ENCODE data around the gene VTI1A. TPM values are rescaled to one million over a fixed set of nuclear protein-coding genes. Genes with fewer than 3 reads are reported as not detected.

The VTI1A gene
- total and polyA plus RNA-seq, 2 of the 13 experiments (the other 11 are each of a cell fraction or from before 2014, with no cell fraction given), result 11.7 to 32.7 TPM

- TF ChIP-seq SAP130 (CRISPR knock-in tag; IDR thresholded peaks at IDR 0.05; ENCODE audit: low read depth) (peak; percentile 46; the same call in 1 of the 2 replicates), RFX1 (IDR thresholded peaks at IDR 0.05) (peak; percentile 67), SOX13 (IDR thresholded peaks at IDR 0.05) (0 out of 2 replicates have a peak, but pooled peaks have one; percentile 28), SOX13 (CRISPR knock-in tag; conservative IDR thresholded peaks at IDR 0.05 in 1 of 2, IDR thresholded peaks at IDR 0.05 in 1 of 2) (peak in 1 of 2 experiments; percentile 80; a peak in 2 of 4 replicates), NCOR1 (IDR thresholded peaks at IDR 0.05; ENCODE audit: borderline replicate concordance, low read length) (peak; percentile 67; the same call in 1 of the 2 replicates), CEBPG (CRISPR knock-in tag; IDR thresholded peaks at IDR 0.05) (peak; percentile 84), GATA4 (IDR thresholded peaks at IDR 0.05; ENCODE audit: borderline replicate concordance, low read depth) (0 out of 2 replicates have a peak, but pooled peaks have one; percentile 76), ATF2 (CRISPR knock-in tag; IDR thresholded peaks at IDR 0.05) (0 out of 2 replicates have a peak, but pooled peaks have one; percentile 17), PPARG (CRISPR knock-in tag; conservative IDR thresholded peaks at IDR 0.05) (peak; percentile 57; the same call in 1 of the 2 replicates), EED (CRISPR knock-in tag; IDR thresholded peaks at IDR 0.05) (no peak), RFX3 (CRISPR knock-in tag; IDR thresholded peaks at IDR 0.05) (peak; percentile 74), ZBTB38 (CRISPR knock-in tag; IDR thresholded peaks at IDR 0.05) (no peak), ATRX (CRISPR knock-in tag; IDR thresholded peaks at IDR 0.05; ENCODE audit: borderline replicate concordance) (no peak), CHD4 (IDR thresholded peaks at IDR 0.05; ENCODE audit: borderline replicate concordance, low read length) (peak; percentile 23; the same call in 1 of the 2 replicates), SOX6 (IDR thresholded peaks at IDR 0.05) (no peak), SOX6 (CRISPR knock-in tag; IDR thresholded peaks at IDR 0.05) (peak; percentile 34), ZNF605 (CRISPR knock-in tag; IDR thresholded peaks at IDR 0.05) (peak; percentile 40; the same call in 1 of the 2 replicates), PAXIP1 (CRISPR knock-in tag; conservative IDR thresholded peaks at IDR 0.05) (peak; percentile 57)
- TF ChIP-seq, protein P1, sequence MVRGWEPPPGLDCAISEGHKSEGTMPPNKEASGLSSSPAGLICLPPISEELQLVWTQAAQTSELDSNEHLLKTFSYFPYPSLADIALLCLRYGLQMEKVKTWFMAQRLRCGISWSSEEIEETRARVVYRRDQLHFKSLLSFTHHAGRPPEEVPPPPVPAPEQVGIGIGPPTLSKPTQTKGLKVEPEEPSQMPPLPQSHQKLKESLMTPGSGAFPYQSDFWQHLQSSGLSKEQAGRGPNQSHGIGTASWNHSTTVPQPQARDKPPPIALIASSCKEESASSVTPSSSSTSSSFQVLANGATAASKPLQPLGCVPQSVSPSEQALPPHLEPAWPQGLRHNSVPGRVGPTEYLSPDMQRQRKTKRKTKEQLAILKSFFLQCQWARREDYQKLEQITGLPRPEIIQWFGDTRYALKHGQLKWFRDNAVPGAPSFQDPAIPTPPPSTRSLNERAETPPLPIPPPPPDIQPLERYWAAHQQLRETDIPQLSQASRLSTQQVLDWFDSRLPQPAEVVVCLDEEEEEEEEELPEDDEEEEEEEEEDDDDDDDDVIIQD (CRISPR knock-in tag; IDR thresholded peaks at IDR 0.05; ENCODE audit: low read depth), result peak; percentile 33; the same call in 1 of the 2 replicates
- TF ChIP-seq, protein P2, sequence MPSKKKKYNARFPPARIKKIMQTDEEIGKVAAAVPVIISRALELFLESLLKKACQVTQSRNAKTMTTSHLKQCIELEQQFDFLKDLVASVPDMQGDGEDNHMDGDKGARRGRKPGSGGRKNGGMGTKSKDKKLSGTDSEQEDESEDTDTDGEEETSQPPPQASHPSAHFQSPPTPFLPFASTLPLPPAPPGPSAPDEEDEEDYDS (CRISPR knock-in tag; IDR thresholded peaks at IDR 0.05), result peak; percentile 38; the same call in 1 of the 2 replicates
- TF ChIP-seq, protein P3, sequence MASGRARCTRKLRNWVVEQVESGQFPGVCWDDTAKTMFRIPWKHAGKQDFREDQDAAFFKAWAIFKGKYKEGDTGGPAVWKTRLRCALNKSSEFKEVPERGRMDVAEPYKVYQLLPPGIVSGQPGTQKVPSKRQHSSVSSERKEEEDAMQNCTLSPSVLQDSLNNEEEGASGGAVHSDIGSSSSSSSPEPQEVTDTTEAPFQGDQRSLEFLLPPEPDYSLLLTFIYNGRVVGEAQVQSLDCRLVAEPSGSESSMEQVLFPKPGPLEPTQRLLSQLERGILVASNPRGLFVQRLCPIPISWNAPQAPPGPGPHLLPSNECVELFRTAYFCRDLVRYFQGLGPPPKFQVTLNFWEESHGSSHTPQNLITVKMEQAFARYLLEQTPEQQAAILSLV (CRISPR knock-in tag; IDR thresholded peaks at IDR 0.05; ENCODE audit: borderline replicate concordance), result no peak
Measured at GRCh38 chr10:112750427-112751167, 303.6 kb downstream of the VTI1A start (continued).

All from HepG2 (cell line).